ENCODE data around the gene GAB2.

The GAB2 gene

GRCh38 chr11:78370406-78371172 lies 47.0 kb downstream of the GAB2 start:
- DNase-seq: peak; percentile 38
- TF ChIP-seq, protein P1, sequence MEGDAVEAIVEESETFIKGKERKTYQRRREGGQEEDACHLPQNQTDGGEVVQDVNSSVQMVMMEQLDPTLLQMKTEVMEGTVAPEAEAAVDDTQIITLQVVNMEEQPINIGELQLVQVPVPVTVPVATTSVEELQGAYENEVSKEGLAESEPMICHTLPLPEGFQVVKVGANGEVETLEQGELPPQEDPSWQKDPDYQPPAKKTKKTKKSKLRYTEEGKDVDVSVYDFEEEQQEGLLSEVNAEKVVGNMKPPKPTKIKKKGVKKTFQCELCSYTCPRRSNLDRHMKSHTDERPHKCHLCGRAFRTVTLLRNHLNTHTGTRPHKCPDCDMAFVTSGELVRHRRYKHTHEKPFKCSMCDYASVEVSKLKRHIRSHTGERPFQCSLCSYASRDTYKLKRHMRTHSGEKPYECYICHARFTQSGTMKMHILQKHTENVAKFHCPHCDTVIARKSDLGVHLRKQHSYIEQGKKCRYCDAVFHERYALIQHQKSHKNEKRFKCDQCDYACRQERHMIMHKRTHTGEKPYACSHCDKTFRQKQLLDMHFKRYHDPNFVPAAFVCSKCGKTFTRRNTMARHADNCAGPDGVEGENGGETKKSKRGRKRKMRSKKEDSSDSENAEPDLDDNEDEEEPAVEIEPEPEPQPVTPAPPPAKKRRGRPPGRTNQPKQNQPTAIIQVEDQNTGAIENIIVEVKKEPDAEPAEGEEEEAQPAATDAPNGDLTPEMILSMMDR (IDR thresholded peaks at IDR 0.05; ENCODE audit: low read depth, low read length, missing control alignments): no peak
- in situ Hi-C loops (cut with HindIII; ENCODE audit: low pct_ligation_motif_present, low sequenced_read_pairs): no loop called here
- no peak overlapping the region for H3K27ac ChIP-seq
- no peak overlapping the region for H3K4me3 ChIP-seq (ENCODE audit: low read depth, low read length)
- H3K36me3 ChIP-seq (replicated peaks): no peaks in the 10 kb centered on the region
- no peaks in the 10 kb centered on the region for H3K27me3 ChIP-seq (replicated peaks)

- no peaks in the 10 kb centered on the region for H3K27me3 ChIP-seq (replicated peaks)
- in situ Hi-C loops (cut with HindIII; ENCODE audit: low pct_ligation_motif_present, low sequenced_read_pairs): no loop called here
- no peak overlapping the region for H3K27ac ChIP-seq
- TF ChIP-seq, protein P1 (IDR thresholded peaks at IDR 0.05; ENCODE audit: low read depth, low read length, missing control alignments): no peak
- no peaks in the 10 kb centered on the region for H3K36me3 ChIP-seq (replicated peaks)
- no peak for DNase-seq
- H3K4me3 ChIP-seq (ENCODE audit: low read depth, low read length): no peak overlapping the region
Measured at GRCh38 chr11:78365381-78365792, 52.2 kb downstream of the GAB2 start.

DNA sequence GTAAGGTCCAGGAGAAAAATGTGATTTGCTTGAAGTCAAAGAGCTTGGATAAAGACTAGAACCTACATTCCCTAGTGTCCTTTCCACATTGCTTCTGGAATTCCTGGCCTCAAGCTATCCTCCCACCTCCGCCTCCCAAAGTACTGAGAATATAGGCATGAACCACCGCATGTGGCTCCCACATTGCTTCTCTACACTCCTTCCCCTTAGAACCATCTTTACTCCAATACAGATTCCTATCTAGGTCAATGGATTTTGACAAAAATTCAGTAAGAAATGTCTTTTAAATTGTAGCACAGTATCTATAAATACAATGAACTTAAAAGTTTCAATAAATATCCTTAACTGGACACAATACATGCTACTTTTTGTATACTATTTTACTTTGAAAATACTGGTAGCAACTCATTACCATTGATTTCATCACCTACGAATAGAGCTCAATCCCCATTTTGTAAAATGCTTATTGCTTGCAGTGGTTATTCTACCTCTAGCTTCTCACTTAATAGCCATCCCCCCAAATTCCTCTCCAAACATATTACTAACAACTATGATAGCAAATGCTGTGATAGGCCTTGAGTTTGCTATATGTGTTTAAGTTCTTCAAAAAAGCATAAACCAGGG lies 53.4 kb downstream of the GAB2 start:
- no peak overlapping the region for H3K4me3 ChIP-seq (ENCODE audit: low read depth, low read length)
- DNase-seq: no peak
- H3K36me3 ChIP-seq (replicated peaks): no peaks in the 10 kb centered on the region
- in situ Hi-C loops (cut with HindIII; ENCODE audit: low pct_ligation_motif_present, low sequenced_read_pairs): no loop called here
- TF ChIP-seq, protein P1 (IDR thresholded peaks at IDR 0.05; ENCODE audit: low read depth, low read length, missing control alignments): no peak
- H3K27ac ChIP-seq: no peak overlapping the region
- no peaks in the 10 kb centered on the region for H3K27me3 ChIP-seq (replicated peaks)

- Histone ChIP-seq H3K27me3 (replicated peaks) (no peaks in the 10 kb centered on the region), H3K27ac (no peak overlapping the region), H3K4me3 (ENCODE audit: low read depth, low read length) (no peak overlapping the region), H3K36me3 (replicated peaks) (no peaks in the 10 kb centered on the region)
- TF ChIP-seq, protein P1 (IDR thresholded peaks at IDR 0.05; ENCODE audit: low read depth, low read length, missing control alignments): no peak
- no peak for DNase-seq
- in situ Hi-C loops (cut with HindIII; ENCODE audit: low pct_ligation_motif_present, low sequenced_read_pairs): no loop called here
Measured at GRCh38 chr11:78363024-78363619, 54.5 kb downstream of the GAB2 start.

GRCh38 chr11:78361228-78361627 lies 56.4 kb downstream of the GAB2 start:
- H3K27me3 ChIP-seq (replicated peaks): no peaks in the 10 kb centered on the region
- in situ Hi-C loops (cut with HindIII; ENCODE audit: low pct_ligation_motif_present, low sequenced_read_pairs): no loop called here
- DNase-seq: no peak
- H3K36me3 ChIP-seq (replicated peaks): no peaks in the 10 kb centered on the region
- no peak overlapping the region for H3K27ac ChIP-seq
- no peak overlapping the region for H3K4me3 ChIP-seq (ENCODE audit: low read depth, low read length)
- TF ChIP-seq, protein P1 (IDR thresholded peaks at IDR 0.05; ENCODE audit: low read depth, low read length, missing control alignments): no peak

Measured in brain microvascular endothelial cell (primary cell).